Glomerular visceral epithelial cell (primary cell): ENCODE data around the gene ADGRB3.
"Not testable (repeated sequence)": the region's sequence is repeated elsewhere in the genome, so short reads cannot be mapped to it uniquely, and the experiment has no call there.

Experiments used
- DNase-seq: peaks from one replicate; pipeline ENCODE4 v3.0.0-alpha.2; 2016; ENCODE audit errors: extremely low spot score

ADGRB3 gene

GRCh38 chr6:68740828-68741500 lies 105.9 kb downstream of the ADGRB3 start:
- no peak for DNase-seq

- DNase-seq = no peak
Measured at GRCh38 chr6:68741501-68742386, 106.7 kb downstream of the ADGRB3 start.

- no peak for DNase-seq
Measured at GRCh38 chr6:68743099-68743498, 108.0 kb downstream of the ADGRB3 start.

GRCh38 chr6:68744376-68744775 lies 109.3 kb downstream of the ADGRB3 start:
- not testable (repeated sequence) for DNase-seq

DNA sequence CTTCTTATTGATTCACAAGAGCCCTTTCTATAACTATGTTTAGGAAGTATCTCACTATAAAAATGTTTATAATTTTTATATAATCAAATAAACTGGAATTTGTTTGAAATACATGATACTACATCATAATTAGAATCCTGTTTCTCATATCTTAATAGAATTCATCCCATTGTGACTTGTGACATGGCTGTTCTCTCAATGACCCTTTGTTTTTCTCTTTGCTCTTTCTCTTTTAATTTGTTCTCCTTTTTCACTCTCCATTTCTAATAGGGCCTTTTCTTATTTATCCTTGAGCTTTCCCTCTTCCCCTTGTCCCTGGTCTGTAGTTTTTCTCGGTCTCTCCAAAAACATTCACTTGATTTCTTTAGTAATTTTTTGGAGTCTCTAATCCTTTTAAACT lies 111.3 kb downstream of the ADGRB3 start:
- no peak for DNase-seq

DNA sequence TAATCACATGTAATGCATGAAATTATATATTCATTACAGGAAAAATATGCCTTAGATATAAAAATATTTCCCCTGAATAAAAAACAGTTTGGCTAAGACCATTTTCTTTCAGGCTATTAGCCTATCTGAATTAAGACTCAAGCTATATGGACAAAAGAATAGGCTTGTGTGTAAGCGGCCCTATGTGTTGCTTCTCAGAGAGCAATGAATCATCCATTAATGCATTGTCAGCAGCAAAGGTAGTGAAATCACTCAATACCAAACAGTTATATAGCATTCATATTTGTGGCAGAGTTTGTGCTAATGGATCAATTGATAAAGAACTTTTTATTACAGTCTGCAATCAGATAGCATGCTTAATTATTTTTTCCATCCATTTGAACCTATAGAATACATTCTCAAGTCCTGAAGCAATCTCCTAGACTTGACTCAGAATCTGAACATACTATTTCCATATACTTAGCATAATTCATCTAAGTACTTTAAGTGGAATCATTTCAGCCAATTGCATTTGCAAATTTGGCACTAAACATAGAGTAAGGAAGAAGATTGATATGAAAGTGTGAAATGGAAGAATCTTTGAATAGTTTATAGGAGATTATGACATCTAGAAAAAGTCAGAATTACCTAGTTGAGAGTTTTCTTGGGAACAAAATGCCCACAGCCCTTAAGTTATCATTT lies 112.2 kb downstream of the ADGRB3 start:
- DNase-seq = no peak

- DNase-seq = not testable (repeated sequence)
Measured at GRCh38 chr6:68747832-68748231, 112.8 kb downstream of the ADGRB3 start.

- no peak for DNase-seq
Measured at GRCh38 chr6:68754681-68755213, 119.7 kb downstream of the ADGRB3 start.

DNA sequence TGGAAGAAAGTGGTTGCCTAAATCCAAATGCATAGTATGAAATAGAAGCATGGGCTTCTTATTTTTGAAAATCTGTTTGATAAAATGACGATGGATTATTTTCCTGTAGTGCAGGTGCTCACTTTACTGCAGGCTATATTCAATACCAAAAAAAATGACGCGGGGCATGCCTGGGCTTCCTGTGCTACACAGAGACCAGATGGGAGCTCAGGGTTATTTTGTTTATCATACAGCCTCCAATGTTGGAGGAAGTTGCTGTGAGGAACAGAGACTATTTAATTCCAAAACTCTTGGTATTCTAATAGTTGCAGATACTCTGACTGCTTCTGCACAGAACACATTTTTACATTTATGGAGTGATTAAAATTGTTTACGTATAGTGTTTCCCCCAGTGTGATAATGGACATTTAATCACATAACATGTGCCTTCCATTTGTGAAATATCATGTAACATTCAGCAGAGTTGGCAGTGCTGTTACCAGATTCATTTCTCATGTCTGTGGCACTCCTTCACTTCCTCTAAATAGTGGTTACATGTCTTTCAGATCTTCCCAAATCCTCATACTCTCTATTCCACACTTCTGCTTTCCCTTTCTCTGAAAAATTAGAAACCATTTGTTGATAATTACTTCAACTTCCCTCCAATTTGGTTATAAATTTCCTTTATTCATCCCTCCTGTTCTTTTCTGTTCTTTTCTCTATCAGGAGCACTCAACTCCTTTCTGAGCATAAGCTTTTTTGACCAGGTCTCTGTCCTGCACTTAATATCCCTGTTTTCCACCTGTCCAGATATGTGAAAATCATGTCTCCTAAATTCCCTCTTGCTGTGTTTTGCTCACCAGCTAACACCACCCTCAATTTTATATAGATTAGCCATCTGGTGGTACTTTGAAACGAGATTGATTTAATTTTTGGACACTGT lies 121.6 kb downstream of the ADGRB3 start:
- DNase-seq = no peak

DNA sequence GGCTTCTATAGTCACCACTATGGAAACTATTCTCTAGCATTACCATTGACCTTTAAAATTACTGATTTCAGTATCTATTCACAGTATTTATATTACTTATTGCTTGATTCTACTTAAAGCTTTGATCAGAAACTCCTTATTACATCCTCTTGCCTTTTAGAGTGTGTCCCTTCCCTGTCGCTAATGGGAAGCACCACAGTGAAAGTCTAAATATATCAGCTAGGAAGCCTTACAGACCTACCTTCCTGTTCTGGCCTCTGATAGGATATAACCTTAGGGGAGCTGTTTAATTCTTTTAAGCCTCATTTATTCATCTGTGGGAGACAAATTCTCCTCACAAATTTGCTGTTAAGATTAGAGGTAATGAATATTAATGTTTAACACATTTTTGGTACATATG lies 122.7 kb downstream of the ADGRB3 start:
- DNase-seq = no peak

DNA sequence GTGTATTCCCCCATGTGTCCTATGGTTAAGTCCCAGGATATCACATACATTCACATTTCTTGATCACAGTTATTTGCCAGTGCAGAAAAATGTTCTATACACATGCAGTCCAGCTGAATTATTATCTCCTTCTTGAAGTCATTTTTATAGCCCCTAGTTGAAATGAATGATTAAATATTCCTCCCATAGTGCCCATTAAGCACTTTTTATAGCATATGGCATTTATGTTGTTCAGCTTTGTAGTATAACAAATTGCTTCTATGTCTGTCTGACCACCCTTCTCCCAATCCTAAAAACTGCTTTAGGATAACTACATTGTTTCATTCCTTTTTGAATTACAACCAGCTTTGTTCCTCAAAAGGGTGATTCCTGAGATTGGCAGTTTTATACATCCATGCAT lies 123.5 kb downstream of the ADGRB3 start:
- no peak for DNase-seq

DNA sequence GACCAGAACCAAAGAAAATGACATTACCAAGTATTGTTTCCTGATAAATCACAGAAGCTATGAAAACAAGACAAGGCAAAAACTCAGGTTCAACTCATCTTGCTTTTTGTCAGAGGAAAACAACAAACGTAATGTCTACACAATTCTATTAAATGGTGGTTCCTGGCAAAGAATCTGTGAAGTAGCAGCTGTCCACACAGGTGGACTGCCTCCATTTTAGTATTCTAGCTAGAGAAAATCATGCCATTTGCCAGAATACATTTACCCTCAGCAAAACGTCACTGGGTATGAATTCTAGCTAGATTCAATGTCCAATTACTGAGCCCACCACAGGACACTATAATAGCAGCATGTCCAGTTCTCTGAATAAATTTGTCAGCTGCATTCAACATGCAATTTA lies 125.4 kb downstream of the ADGRB3 start:
- no peak for DNase-seq

DNA sequence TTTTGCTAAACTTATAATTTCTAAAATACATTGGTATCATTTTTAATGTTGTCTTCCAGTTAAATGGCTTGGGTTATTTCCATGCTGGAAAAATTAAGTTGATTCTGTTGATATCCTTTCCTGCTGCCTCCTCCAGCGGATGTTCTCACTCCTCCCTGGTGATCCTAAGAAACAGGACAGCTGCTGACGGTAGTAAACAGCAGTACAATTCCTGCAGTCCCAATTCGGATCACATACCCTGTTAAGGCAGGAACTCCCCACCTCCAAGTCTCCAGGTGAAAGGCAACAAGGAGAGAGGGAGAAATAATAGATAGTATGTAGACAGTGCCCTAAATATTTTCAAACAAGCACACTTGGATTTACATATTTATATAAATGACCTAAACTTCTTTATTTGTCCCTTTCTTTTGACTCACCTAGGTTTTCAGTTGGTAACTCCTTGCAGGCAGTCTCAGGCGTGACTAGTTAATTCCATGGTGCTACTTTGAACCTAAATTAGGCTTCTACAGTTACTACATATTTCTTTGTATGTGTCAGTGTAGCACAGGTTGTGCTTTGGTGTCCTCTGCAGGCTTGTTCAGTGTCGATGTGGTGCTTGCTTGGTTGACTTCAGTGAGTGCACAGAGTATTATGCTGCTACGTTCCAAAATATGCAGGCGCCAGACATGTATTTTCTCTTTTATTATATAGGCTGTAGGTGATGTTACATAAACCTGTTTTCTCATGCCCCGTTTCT lies 126.0 kb downstream of the ADGRB3 start:
- DNase-seq = no peak

GRCh38 chr6:68761985-68762384 lies 126.9 kb downstream of the ADGRB3 start:
- DNase-seq = no peak

DNA sequence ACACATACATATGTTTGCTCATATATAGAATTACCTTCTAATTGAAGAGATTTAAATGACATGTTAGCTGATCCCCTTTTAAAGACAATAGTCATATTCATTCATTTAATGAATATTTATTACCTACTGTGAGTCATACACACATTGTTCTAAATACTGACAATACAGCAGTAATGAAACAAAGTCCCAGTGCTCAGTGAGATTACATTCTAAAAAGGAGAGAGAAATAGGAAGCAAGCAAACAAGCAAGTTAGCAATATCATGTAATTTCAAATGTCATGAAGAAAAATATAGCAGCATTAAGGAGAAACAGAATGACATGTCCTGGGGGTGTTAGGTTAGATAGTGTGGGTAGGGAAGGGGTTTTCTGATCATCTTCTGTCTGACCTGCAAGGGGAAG lies 136.3 kb downstream of the ADGRB3 start:
- no peak for DNase-seq

GRCh38 chr6:68774843-68775242 lies 139.8 kb downstream of the ADGRB3 start:
- no peak for DNase-seq

- DNase-seq = no peak
Measured at GRCh38 chr6:68776354-68776753, 141.3 kb downstream of the ADGRB3 start.

- DNase-seq = peak; percentile 59
Measured at GRCh38 chr6:68777956-68778355, 142.9 kb downstream of the ADGRB3 start.

GRCh38 chr6:68778356-68779020 lies 143.4 kb downstream of the ADGRB3 start:
- peak; percentile 64 for DNase-seq

DNA sequence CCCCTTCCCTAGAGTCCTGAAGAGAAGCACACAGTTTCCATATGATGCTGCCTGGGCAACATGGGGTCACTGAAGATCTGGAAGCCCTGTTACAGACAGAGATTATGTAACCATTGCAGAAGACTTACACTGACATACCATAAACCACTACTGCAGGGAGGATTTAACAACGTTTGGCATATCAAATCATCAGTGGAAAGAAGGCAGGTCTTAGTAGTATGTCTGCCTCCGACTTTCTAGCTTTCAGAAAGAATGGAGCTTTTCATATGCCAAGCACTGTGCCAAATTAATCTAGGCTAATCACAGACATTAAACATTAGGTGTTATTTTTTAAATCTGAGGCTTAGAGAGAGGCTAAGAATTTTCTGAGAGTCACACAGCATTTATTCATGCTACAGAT lies 144.3 kb downstream of the ADGRB3 start:
- DNase-seq = no peak
